Occipital lobe (tissue), 2 donors: ENCODE results near the gene RORC. TPM values are rescaled to one million over a fixed set of nuclear protein-coding genes. Genes with fewer than 3 reads are reported as not detected.
A peak's percentile ranks its signal among the peaks of the same experiment; 100 is the strongest.
"Not testable (repeated sequence)": the region's sequence is repeated elsewhere in the genome, so short reads cannot be mapped to it uniquely, and the experiment has no call there.

Source experiments
- DNase-seq: peaks from one replicate; lab custom pipeline; 2025; lab: John Stamatoyannopoulos, UW
- total RNA-seq: library from RNA; depleted of rRNA; stranded (reverse); fragments of >200 nt; gene quantifications from one replicate; pipeline ENCODE4 v1.2.3, GENCODE V29; 2014

RORC gene
- total RNA-seq, 1 donor from 2014 or later = 0.16 TPM

DNA sequence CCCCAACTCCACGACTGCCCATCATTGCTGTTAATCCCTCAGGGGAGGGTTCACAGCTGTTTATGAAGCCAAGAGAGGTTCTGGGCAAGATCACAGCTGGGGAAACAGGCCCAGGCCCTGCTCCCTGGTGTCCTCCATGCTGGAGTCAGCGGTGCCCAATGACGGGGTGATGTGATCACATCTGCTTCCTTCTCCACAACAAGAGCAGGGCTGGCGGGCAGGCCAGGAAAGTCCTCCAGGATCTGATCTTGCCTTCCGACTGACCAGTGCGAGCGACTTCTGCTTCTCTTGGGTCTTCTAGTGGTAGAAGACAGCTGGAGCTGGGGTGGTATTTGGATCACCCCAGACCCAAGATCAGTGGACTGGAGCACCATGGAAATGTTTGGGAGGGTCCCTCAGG lies 25.4 kb downstream of the RORC start:
- no peak for DNase-seq

DNA sequence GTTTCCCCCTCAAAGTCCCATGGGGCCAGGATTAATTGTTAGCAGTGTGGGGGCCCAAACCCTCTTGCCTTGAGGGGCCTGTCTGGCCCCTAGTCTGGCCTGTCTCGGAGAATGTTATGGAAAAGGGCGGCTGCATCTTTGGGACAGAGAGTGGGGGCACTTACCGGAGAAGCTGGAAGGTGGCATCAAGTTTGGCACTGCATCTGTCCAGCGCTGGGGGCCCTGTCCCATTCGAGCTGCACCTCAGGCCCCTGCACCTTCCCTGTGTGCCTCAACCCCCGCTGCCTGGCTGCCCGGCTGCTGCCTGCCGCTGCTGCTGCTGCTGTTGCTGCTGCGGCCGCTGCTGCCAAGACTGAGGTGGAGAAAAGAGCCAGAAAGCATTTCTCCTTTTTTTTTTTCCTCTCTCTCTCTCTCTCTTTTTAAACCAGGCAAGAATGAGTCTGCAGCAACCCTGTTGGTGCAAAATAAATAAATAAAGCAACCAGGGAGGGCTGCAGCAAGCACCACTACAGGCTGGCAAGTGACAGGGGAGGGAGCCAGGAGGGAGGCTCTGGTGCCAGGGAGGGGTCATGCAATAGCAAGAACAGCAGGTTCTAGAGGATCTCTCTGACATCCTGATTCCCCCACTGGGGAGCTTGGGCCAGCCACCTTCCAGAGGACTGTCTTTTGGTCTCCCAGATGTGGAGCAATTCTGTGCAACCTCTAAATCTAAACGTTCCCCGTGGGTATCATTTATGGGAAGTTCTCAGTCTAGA lies 26.4 kb downstream of the RORC start, which contains the start of gene LINGO4:
TSS of gene LINGO4 (minus strand) at position 354 of the 755 bp plus-strand sequence. CDS start 2,715 bp downstream, outside the sequence.
- no peak for DNase-seq

DNA sequence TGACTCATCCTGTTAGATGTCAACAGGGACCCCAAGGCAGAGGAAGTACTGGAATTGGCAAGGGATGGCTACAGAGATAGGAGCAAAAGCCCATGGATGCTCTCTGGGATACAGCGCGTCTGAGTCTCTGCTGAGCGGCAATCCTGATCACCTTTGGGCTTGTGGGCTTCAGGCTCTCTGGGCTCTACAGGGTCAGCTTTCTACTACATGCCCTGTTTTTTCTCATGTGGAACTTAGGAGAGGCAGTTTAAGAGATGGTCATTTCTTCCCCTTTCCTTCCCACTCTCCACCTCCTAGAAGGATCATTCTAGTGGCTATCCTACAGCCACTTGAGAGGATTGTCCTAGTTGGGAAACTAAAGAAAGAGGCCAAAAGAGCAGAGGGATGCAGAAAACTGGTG lies 27.7 kb downstream of the RORC start:
- no peak for DNase-seq

DNA sequence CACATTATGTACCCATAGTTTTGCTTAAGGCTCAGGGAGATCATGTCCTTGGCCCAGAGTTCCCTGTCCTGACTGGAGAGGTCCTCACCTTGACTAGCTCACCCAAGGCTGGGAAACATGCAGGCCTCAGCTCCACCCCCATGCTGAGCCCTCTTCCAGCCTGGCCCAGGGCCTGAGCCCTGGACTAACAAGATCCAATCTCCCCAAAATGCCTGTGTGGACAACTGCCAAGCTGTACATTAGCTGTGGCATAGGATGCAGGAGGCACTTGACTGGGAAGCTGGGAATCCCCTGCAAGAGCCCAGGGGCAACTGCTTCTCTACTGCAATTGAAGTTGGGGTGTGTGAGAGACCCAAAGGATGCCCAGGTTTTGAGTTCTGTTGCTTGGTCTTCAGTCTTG lies 28.4 kb downstream of the RORC start:
- no peak for DNase-seq

DNA sequence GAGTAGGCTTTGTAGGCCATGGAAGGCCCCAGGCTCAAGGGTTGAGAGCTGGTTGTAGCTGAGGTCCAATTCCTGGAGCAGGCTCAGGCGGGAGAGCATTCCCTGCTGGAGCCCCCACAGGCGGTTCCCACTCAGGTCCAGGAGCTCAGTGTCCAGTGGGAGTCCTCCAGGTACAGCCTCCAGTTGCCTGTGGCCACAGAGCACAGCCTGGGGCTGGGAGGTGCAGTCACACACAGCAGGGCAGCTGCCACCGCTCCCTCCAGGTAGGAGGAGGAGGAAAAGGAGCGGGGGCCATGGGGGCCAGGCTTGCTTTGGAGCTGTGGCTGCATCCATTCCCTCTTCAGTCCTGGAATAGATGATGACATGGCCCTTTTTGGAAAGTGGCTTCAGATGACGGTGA lies 29.2 kb downstream of the RORC start:
- DNase-seq = no peak

DNA sequence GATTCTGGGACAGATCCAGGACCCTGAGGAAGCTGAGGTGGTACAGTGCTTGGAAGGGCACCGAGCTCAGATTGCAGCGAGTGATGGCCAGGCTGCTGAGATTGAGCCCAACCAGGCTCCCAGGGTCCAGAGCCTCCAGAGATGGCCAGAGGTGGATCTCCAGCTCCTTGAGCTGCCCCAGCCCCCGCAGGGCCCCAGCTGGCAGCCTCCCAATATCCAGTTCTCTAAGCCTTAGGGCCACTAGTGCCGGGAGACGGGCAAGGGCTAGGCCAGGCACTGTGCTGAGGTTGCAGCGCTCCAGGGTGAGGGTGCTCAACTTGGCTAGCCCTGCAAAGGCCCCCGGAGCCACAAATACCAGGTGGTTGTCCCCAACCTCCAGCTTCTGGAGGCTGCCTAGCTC lies 29.8 kb downstream of the RORC start:
- no peak for DNase-seq

DNA sequence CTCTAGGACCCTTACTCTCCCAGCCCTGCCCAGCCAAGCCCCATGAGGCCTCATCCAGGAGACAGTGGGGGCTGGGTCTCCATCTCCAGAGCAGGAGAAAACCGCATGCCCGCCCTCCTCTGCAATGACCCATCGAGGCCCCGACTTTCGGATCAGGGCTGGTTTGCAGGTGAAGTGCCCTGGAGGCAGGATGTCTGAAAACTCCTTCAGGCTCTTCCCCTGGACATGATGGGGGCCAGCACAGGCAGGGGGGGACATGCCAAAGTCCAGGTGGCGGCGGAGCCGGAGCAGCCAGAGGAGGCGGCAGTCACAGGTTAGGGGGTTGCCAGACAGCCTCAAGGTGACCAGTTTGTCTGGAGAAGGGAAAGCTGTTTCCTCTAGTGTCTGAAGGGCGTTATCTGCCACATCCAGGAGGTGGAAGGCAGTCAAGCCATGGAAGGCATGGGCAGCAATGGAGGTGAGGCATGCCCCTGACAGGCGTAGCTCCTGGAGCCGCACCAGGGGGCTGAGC lies 30.2 kb downstream of the RORC start:
- no peak for DNase-seq

DNA sequence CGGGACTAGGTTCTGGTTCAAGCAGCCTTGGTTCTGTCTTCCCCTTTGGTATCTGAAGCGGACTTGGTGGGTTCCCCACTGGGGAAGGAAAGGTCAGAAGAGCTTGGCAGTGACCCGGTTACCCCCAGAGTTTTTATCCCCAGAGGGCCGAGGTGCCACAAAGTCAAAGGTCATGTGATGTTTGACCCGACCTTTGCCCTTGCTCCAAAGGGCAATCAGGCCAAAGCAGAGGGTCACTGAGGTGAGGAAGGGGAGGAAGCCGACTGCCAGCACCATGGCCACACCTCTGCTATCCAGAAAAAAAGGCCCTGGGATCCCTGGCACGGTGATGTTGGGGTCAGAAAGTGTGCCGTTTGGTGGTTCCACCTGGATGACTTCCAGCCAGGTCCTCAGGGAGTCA lies 30.8 kb downstream of the RORC start:
- no peak for DNase-seq

DNA sequence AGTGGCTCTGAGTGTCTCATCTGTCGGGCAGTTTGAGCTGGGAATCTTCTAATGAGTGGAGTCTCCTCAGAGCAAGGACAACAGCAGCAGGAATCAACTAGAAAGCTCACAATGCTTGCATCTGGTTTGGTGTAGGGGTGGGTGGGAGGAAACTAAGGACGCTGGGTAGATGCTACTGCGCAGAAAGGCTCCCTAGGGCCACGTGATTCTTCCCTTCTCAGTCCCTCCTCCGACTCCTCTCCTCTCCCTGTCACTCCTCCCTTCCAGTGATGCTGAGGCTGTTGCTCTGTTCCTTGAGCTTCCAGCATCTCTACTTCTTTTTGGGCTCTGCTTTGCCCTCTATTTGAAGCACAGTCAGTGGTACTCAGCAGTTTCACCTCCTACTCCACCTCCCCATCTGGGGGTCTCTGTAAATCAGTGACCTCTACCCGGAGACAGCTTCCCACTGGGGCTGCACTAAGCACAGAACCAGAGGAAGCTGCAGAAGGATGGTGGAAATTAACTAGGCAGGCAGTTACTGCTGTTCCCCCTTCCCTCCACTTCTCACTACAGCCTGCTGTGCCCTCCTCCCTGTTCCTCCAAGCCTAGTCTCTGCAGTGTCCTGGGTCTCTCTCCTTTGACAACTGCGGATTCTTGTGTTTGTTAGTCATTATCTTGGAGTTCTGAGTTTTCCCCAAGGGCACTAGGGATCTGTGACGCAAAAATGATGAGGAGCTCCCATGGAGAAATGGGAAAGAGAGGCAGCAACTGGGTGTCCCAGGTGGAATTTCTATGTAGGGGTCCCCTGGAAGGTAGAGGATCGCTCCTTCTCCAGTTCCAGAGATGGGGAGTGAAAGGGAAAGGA lies 32.2 kb downstream of the RORC start:
- no peak for DNase-seq

DNA sequence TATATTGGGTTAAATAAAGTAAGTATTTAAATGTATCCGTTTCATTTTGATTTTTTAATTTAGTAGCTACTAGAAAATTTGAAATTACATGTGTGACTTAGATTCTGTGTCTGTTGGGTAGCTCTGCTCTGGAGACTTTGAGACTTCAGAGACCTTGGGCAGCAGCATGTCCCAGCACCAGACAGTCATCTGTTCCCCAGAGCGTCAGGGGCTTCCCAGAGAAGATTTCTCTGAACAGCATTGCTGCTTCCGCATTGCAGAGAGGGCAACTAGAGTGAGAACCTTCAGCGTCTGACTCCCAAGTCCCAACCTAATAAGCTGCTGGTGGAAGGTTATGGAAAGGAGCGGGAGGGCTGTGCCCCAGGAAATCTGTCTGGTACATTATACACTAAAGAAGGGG lies 33.0 kb downstream of the RORC start:
- no peak for DNase-seq

DNA sequence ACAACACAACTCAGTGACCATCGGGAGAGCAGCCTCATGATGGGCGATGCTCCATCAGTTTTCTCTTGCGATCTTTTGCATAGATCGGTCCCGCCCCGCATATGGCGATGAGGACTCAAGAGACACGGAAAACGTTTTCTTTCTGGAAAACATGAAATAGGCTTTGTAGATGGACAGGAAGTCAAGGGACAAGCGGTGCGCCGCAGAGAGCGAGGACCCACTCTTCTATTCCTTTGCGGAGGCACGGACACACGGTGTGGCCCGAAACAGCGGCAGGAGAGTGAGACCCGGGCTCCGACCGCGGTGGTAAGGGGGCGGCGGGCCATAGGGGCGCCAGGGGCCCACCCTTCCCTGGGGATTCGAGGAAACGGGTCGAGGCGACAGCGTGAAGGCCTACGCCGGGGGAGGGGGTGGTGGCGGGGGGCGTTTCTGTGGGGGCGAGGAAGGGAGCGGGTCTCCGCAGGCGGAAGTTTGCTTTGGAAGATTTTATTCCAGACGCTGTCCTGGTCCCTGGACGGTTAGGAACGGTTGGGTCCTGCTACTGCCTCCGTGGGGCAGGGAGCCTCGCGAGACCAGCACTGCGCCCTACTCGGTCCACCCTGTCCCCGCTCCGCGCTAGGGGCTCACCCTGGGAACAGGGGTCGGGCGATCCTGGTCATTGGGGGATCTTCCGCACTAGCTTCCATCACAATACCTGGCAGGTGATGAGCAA lies 40.5 kb downstream of the RORC start:
- DNase-seq = no peak

DNA sequence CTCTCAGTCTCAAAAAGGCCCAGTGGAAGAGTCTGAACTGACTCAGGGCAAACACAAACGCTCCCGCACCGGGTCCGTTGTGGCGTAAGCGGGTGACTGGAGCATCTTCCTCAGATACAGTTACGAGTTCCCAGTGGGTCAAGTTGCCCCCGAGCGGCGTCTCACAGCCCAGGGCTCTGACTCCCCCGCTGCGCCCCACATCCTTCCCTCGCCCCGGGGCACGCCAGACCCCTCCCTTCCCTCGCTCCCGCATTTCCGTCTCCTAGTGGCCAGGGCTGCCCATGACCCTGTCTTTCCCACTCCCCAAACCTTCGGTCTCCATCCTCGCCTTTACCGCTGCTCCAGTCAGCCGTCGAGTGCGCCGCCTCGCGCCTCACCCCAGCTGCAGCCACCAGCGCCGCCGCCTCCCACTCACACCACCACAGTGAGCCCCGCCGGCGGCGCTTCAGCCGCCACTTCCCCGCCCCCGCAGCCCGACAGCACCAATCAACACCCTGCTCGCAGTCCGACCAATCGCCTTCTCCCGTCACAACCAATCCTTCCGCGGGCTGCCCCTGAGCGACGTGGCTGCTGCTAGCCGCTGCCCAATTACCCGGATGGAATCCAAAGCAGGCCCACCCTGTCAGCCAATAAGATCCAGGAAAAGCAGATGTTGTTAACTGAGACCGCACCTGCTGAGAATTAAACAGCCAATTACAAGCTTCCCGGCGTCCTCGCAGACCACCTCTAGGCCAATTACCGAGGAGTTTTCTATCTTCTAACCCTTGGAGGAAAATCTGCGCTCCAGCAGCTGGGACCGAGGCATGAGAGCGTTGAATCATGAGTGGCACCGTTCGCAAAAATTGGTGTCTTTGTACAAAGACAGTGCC lies 41.3 kb downstream of the RORC start, which contains the start of gene TDRKH:
TSS of gene TDRKH (minus strand) at position 430 of the 869 bp plus-strand sequence. CDS start 7,478 bp downstream, outside the sequence.
- peak; percentile 98 for DNase-seq

DNA sequence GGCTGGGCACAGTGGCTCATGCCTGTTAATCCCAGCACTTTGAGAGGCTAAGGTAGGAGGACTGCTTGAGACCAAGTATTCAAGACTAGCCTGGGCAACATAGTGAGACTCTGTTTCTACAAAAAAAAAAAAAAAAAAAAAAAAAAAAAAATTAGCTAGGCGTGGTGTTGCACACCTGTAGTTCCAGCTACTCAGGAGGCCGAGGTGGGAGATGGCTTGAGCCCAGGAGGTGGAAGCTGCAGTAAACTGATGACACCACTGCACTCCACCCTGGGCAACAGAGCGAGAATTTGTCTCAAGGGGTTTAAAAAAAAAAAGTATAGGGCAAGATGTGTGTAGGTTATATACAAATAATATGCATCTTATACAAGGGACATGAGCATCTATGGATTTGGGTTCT lies 43.9 kb downstream of the RORC start:
- no peak for DNase-seq

DNA sequence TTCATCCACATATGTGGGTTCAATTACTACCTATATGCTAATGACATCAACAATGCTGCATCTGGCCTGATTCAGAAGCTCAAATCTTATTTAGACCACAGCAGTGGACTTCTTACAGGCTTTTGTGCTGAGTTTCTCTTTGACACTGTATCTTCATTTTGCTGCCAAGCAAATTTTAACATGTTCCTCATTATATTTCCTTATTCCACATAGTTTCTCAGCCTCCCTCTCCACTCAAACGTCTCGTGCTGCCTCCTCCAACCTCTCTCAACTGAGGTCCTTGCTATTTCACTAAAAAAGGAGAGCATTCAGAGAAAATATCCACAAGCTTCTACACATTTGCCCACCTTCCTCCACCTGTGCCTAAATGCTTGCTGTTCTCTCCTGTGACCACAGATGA lies 47.8 kb downstream of the RORC start:
- no peak for DNase-seq

DNA sequence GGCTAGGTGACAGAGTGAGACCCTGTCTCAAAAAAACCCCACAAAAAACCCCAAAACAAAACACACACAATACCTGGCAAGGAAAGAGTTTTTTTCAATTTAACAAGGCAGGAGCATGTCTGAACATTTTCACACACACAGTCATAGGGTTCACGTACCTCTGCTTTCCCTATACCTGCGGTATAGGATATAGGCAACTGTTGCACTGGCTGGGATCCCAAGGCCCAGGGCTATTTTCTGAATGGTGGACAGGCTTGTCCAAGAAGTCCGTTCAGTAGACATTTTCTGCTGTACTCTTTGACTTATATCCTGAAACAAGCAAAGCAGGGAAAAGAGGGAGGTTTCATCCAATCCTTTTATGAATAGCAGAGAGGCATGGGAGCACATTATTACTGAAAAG lies 48.9 kb downstream of the RORC start:
- no peak for DNase-seq

DNA sequence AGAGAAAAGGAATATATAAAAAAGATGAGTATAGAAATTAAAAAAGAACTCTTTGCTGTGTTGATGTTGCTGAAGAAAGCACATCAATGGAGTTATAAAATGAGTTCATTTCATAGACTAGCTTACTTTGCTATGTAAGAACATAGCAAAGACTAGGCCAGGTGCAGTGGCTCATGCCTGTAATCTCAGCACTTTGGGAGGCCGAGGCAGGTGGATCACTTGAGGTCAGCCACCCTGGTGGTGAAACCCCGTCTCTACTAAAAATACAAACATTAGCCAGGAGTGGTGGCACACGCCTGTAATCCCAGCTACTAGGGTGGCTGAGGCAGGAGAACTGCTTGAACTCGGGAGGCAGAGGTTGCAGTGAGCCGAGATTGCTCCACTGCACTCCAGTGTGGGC lies 49.6 kb downstream of the RORC start:
- DNase-seq = not testable (repeated sequence)

DNA sequence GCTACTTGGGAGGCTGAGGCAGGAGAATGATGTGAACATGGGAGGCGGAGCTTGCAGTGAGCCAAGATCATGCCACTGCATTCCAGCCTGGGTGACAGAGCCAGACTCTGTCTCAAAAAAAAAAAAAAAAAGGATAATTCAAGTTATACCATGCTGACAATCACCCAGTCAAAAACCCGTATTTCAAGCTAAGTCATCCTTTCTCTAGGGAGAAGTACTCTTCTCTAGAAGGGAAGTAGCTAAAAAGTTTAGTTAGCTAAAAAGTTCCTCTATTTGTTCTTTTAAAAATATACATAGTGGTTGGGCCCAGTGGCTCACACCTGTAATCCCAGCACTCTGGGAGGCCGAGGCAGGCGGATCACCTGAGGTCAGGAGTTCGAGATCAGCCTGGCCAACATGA lies 50.9 kb downstream of the RORC start:
- not testable (repeated sequence) for DNase-seq

DNA sequence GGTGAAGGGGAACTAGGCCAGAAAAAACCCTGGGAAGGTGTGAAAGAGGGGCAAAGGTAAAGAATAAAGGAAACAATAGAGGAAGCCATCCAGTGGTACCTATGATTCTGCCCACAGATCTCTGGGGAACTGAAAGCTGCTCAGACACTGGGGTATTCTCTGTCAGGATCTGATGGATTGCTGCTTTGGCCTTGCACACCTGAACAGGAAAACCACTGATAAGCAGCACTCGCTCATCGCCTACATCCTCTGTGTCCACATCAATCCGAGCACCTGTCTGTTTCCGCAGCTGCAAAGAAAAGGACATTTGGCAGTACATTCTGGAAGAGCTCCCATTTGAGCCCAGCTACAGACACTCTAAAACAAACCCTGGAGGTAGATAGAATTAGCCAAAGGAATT lies 51.8 kb downstream of the RORC start:
- no peak for DNase-seq

DNA sequence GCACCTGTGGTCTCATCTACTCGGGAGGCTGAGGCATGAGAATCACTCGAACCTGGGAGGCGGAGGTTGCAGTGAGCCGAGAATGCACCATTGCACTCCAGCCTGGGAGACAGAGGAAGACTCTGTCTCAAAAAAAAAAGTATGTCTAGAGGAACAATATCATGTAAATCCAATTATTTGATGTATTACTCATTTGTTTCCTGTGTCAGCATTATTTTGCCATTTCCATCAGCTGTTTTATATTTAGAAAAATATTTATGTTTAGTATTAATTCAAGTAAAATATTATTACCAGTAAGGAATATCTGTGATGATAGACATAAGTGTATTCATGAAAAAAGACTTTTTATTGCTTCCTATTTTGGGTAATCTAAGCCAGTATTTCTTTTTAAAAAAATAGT lies 54.3 kb downstream of the RORC start:
- DNase-seq = no peak

DNA sequence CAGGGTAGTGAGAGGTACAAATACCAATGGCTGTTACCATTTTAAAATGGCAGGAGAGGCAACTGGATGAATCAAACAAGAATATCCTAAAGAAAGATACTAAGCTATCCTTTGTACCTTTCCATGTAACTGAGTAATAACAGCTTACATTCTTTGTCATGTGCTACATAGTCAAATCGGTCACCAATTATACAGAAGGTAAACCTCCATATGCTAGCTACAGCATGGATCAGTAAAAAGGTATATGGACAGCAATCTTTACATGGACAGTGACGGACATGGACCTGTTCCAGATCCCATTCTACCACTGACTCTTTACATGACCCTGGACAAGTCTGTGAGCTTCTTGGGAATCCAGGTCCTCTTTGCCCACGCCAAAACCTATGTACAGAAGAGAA lies 54.9 kb downstream of the RORC start:
- no peak for DNase-seq
